Lower leg skin (tissue), 3 donors: ENCODE measurements around the gene LMOD1.

Source experiments
- POLR2A ChIP-seq, 2 donors: fragments of 450-650 bp; IDR thresholded peaks; one replicate each; pipeline ENCODE4 v1.6.1; 2016 to 2017; ENCODE audit warnings: antibody characterized with exemption in 2 of 2, mild to moderate bottlenecking in 1 of 2, moderate library complexity in 1 of 2
- TF ChIP-seq, protein P1 (sequence below), 3 donors: fragments of 450-650 bp; IDR thresholded peaks; one replicate each; pipeline ENCODE4 v1.5.1; 2016; ENCODE audit warnings: antibody characterized with exemption in 3 of 3, mild to moderate bottlenecking in 3 of 3, moderate library complexity in 2 of 3

DNA sequence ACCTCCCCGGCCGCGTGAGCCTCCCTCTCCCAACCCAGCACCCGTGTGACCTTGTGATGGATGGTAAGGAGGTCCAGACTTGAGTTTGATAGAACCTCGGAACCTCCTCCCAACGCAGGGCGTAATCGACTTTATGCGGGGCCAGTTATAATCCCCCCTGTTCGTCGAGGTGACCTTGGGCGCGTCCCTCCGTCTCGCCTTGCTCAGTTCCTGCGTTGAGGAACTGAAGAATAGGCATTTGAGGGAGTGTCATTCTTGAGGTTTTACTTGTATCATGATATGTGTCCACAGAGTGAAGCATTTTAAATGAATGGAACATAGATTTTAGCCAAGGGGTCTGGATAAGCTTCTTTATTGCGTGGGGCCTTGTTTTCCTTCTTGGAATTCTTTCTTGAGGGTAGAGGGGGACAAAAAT lies 9.4 kb upstream of the LMOD1 start:
- TF ChIP-seq, protein P1, sequence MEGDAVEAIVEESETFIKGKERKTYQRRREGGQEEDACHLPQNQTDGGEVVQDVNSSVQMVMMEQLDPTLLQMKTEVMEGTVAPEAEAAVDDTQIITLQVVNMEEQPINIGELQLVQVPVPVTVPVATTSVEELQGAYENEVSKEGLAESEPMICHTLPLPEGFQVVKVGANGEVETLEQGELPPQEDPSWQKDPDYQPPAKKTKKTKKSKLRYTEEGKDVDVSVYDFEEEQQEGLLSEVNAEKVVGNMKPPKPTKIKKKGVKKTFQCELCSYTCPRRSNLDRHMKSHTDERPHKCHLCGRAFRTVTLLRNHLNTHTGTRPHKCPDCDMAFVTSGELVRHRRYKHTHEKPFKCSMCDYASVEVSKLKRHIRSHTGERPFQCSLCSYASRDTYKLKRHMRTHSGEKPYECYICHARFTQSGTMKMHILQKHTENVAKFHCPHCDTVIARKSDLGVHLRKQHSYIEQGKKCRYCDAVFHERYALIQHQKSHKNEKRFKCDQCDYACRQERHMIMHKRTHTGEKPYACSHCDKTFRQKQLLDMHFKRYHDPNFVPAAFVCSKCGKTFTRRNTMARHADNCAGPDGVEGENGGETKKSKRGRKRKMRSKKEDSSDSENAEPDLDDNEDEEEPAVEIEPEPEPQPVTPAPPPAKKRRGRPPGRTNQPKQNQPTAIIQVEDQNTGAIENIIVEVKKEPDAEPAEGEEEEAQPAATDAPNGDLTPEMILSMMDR (IDR thresholded peaks at IDR 0.05) = no peak
- no peak for TF ChIP-seq POLR2A (IDR thresholded peaks at IDR 0.05)
